Activated T-helper 1 cell treated with Interleukin-2 at 50 U/mL for 16 hours (primary cell): ENCODE measurements around the gene DGCR8.
A peak's percentile ranks its signal among the peaks of the same experiment; 100 is the strongest.

Experiments used
- DNase-seq: peaks from one replicate; pipeline ENCODE4 v3.0.0-alpha.2; 2020; ENCODE audit warnings: low read depth

Gene DGCR8

DNA sequence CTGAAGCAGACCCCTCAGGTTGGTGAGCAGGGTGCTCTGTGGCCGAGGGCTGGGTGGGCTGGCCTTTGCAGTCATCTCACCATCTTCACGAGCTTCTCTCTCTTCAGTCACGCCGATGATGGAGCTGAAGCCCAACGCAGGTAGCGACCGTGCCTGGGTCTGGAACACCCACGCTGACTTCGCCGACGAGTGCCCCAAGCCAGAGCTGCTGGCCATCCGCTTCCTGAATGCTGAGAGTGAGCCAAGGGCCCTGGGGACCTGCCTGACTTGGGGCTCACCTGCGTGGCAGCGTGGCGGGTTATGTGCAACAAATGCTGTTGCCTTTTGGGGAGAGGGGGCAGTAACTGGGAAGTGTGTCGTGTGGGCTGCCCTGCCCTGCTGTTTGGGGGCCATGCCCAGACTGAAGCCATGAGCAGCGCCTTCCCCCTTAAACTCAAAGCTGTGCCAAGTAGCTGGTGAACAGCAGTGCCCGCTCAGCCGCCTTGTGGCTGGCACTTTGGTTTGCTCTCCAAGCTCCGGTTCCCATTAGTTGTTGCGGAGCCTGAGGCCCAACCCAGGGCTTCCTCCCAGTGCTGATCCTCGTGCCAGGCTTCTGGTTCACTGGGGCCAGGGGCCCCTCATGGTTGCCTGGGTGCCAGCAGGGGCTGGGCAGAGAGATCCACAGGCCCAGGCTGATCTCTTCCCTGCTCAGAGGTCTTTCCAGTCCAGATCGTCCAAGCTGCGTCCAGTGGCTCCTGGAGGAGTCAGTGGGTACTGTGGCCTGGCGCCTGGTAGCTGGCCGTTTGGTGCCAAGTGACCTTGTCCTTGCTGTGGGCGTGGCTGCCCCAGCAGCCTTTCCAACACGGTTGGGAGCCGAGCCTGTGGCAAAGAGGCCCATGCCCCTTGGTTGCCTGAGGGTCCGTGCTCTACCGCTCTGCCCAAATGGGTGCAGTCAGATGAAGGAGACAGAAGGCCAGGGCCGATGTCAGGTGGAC is 45.4 kb downstream of the DGCR8 start:
- DNase-seq: no peak

DNA sequence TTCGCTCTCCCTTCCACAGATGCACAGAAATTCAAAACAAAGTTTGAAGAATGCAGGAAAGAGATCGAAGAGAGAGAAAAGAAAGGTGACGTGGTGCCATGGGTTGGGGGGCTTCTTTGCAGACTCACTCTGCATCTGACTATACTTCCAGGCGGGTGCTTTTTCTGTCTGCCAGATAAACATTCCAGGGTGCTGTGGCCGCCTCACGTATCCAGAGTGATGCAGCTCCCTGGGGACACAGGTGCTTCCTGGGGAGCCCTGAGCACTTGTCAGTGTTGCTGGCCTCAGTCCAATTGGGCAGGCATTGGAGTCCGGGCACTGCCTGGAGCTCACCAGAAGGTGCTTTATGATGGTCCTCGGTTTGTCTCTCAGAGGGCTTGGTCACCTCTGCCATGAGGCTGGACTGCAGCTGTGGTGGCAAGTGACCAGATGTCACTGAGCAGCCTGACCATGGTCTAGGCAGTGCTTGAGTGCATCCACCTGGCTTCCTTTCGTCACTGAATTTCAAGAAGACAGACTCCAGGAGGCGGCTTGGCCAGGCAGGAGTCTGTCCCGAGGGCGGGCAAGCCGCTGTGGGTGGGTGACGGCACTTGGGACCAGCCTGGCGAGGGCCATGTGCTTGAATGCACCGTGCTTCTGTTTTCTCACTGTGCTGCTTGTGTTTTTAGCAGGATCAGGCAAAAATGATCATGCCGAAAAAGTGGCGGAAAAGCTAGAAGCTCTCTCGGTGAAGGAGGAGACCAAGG is 46.4 kb downstream of the DGCR8 start:
- no peak for DNase-seq

DNA sequence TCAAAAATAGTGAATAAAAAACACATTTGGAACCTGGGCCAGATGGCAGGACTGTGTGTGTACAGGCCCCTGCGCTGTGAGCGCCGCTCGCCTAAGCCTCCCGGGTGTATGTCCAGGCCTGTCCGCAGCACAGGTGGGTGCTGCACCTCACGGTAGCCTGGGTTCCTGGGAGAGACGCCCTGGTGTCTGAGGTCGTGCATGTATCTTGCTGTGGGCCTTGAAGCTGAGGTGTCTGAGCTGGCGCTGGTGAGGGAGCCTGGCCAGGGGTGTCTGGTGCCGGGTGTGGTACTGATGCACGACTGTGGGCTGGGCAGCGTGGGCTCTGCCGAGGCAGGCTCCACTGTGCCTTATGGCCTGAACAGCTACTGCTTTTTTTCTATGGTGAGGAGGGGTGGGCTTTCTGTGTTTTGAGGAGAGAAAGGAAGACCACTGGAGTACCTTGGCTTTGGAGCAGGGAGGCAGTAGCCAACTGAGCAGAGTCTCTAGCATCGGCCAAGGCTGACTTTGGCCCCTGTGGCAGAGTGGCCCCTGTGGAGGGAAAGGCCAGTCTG is 47.4 kb downstream of the DGCR8 start:
- no peak for DNase-seq

DNA sequence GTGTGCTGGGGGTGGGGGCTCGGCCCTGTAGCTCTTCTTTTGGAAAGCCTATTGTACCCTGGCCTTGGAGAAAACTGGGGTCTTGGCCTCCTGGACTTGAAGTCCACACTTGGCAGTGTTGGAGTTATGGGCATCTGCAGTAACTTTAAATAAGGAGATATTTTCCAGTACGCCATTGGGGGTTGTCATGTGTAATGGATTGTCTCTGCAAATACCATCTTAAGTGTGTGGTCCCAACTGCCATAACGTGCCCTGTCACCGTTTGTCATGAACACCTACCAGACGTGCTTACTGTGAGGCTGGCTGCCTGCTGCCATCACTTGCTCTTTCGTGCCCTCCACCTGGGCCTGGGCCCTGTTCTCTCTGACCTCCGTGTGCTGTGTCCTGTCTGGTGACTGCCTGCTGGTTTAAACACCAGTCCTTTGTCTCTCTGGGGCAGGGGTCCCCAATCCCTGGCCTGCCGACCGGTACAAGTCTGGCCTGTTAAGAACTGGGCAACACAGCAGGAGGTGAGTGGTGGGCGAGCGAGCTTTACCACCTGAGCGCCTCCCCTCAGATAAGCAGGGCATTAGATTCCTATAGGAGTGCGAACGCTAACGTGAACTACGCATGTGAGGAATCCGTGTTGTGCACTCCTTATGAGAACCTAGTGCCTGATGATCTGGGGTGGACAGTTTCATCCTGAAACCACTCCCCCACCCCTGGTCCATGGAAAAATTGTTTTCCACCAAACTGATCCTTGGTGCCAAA is 48.0 kb downstream of the DGCR8 start:
- DNase-seq: no peak

DNA sequence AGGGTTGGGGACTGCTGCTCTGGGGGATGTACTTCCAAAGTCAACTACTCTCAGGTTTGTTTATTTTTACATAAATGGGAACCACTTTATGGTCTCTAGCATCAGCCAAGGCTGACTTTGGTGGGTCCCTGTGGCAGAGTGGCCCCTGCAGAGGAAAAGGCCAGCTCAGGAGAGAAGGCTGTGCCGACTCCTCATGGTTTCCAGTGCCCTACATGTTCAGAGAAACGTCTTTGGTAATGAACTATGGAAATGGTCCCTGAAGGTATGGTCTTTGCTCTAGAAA is 48.5 kb downstream of the DGCR8 start:
- DNase-seq: no peak

DNA sequence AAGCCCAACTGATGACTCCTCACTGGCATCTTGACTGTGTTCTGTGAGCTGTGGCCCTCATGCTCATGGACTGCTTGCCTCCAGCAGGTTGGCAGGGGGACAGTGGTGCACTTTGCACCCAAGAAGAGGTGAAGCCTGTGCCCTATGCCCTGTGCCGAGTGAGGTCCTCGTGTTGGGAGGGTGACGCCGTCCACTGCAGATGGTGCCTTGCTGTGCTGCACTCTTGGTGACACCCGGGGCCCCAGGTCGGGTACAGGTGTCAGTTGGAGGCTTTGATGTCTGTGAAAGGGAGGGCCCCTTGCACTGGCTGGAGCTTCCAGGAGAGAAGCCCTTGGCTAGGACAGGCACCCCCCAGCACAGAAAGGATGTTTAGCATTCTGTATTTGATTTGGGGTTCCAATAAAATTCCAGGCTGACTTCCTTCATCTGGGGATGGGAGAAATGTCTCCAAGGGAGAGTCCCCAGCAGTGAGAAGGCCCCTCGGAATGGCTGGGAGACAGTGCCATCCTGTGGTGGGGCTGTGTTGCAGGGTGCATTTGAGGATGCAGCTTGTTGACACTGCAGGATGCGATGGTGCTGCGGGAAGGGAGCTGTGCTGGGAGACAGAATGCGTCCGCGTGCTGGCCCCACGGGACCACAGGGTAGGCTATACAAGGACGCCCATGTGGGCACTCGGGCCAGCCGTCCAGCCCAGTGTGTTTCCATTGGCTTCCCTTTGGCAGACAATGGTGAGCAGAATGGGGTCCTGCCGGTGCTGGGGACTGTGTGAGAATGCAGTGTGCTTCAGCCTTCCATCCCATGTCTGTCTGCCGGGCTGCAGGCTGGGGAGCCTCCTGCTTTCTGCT is 49.1 kb downstream of the DGCR8 start:
- peak; percentile 26 for DNase-seq

DNA sequence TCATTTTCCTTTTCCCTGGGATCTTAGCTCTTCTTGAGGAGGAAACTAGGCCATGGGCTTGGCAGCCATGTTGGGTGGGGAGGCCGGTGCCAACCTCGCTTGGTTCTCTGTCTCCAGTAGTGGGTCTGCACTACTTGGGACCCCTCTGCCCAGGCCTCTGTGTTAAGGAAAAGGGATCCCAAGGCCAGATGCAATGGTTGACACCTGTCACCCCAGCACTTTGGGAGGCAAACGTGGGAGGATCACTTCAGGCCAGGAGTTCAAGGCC is 49.6 kb downstream of the DGCR8 start:
- no peak for DNase-seq

DNA sequence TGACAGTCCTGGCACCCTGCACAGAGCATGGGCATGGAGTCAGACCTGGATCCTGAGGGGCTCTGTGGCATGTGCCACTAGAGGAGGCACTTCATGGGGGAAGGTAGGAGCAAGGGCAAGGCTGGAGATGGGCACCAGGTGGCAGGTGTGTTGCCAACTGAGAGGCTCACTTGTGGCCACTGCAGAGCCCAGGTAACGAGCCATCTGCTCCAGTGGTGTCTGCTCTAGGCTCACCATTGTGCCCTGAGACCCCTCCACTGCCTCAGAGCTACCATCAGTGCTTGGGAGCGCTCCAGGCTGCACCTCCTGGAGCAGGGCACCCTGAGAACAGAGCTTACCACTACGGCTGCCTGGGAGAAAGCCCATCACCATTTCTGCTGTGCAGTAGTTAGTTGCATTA is 50.3 kb downstream of the DGCR8 start:
- DNase-seq: no peak

DNA sequence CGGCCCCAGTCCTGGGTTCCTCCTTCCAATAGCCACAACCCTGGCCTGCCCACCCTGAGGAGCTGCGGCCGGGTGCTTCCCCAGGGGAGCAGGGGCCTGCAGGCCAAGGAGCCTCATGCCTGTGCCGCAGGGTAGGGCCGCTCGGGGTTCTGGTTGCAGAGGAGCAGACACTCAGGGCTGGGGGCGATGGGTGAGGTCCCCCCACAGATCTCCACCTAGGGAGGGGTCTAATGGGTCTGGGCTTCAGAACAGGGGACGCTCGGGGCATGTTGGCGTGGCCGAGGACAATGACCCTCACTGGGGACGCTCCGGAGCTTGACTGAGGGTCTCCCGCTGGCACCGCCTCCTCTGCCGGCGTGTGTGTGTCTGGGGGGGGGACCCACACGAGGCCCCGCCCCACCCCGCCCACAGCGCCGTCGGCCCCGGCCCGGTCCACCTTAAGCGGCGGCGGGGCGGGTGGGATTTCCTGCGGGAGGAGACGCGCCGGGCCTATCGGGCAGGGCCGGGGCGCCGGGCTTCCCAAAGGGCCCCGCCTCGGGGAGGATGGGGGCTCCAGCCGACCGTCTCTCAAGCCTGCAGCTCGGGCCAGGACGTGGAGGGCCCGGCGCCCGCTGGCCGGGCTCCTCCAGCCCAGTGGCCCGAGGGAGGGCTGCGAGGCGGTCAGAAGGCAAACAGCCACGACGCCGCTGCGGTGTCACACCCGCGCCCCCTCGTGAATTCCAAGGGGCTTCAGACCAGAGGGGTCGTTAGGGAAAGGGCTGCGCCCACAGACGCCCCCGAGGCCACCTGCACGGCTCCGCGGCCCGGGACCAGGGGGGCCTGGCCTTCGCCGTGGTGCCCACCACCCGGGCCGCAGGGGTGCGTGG is 50.9 kb downstream of the DGCR8 start:
- DNase-seq: peak; percentile 75

DNA sequence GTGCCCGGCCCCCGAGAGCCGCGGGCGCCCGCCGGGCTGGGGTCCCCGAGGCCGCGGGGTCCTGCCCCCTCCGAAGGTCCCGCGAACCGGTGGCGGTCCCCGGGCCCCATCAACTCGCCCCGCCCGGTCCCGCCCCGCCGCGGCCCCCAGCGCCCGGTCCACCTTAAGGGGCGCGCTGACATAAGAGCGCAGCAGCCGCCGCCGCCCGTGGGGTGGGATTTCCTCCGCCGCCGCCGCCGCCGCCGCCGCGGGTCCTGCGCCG is 51.5 kb downstream of the DGCR8 start, which contains the start of gene ZDHHC8:
Gene ZDHHC8, plus strand, starts transcription at position 208 of the 262 bp plus-strand sequence. CDS start 144 bp downstream, outside the sequence.
- peak; percentile 31 for DNase-seq

DNA sequence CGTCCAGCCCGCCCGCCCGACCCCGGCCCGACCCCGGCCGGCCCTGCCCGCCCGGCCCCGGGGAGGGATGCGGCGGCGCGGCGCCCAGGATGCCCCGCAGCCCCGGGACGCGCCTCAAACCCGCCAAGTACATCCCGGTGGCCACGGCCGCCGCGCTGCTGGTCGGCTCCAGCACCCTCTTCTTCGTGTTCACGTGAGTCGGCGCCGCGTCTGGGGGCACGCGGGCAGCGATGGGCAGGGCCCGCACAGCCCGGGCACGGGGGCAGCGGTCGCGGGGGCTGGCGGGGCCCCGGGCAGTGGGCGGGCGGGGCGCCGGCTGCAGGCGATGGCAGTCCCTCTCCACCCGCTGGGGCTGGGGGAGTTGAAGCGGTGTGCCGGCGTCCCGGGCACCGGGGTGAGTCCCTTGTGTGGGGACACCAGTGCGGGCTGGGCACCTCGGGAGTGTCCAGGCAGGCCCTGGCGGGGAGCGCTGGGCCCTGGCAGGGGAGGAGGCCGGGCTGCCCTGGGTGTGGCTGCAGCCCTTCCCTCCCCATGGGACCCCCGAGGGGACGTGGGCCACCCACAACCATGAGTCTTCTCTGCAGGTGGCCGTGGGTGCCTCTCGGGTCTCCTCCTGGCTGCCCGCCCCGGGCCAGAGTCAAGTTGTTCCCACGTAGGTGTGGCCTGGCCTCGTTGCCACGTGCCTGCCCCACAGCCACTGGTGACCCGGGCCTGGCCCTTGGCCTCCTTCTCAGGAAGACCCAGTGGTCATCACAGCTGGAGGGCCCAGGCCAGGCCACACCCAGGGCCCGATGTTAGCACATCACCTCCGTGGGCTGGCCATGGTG is 52.0 kb downstream of the DGCR8 start:
- DNase-seq: no peak

DNA sequence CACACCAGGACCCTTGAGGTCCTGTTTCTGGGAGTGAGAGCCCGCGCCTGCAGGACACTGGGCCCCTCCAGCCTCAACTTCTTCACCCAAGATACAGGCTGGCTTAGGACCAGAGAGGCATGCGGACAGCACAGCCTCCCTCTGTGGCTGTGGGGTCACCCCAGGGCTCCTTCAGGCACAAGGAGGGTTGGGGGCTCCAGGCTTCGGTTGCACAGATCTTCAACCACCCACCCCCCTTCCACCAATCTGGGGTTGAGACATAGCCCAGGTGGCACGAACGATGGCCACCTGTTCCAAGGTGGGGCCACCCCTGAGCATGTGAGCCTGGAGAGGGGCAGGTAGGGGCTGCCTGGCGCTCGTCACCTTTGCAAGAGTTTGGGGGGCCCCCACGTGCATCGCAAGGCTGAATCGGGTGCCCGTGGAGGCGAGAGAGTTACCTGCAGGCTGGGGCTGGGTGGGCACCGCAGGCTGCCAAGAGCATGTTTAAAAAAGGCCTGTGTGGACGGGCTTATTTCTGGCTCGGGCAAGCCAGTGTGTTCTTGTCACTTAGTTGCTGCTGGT is 52.7 kb downstream of the DGCR8 start:
- DNase-seq: no peak

DNA sequence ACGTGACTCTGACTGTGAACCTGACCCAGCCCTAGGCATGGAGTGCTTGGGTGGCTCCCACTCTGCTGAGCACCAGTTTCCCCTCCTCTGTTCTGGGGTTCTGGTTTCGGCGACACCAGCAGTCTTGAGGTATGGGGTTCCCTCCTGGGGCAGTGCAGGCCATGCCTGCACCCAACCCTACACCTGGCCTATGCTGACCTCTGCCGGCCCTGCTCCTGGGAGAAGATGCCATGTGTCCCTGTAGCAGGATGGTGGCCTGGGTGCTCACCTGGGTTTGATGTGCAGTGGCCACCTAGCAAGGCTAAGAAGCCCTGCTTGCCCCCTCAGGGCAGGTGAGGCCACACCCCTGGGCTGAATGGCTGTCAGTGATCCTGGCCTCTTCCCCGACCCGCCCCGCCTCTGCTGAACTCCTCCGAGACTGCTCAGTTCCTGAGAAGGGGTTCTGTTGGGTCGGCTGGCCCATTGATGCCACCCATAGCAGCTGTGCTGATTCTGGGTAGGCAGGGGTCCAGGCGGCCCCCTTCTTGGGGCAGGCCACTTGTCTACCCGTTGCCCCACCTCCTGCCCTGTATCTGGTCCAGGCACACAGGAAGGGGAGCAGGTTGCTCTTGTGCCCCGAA is 54.0 kb downstream of the DGCR8 start:
- no peak for DNase-seq

DNA sequence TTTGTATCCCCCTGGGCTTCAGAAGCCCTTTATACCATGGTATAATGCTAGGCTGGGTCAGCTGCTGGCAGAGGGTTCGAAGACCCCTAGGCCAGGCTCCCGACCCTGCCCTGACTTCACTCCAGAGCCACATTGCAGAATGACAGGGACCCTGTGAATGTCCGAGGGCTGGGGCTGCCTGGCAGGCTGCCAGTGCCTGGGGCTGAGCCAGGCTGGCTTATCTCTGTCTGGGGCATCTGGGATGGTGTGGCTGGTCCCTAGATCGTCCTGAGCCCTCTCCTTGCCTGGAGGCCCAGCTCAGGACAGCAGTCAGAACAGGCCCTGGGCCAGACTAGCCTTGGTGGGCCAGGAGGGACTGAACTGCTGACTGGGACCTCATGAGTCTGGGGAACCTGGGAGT is 55.2 kb downstream of the DGCR8 start:
- DNase-seq: no peak

DNA sequence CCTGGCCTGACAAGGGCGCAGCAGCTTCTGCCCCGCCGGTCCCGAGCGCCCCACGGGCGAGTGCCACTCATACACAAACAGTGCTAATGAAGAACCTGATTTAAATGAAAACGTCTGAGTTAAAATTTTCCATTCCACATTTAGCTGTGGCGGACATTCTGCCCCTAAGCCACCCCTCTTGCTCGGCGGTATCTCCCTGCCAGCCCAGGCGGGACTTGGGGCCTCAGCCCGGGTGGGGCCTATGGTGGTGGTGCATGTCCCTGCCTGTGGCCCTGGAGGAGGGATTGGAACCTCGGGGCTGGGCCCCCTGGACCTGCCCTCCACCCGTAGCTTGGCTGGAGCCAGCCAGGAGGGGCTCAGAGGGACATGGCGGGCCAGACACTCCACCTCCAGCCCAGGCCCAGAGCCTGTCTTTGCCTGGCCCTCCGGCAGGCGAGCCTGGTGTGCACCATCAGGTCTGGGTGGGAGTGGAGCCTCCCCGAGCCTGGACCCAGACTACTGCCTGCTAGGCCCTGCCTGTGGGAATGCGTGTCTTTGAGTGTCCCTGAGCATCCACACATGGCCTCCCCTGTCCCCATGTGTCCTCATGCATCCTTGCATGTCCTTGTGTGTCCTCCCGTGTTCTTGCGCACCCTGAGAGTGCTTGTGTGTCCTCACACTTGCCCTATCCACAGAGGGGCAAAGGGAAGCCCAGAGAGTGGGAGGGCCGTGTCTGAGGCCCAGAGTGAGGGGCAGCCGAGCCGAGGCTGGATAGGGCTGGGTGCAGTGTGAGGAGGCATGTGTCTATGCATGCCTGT is 56.0 kb downstream of the DGCR8 start:
- DNase-seq: no peak

DNA sequence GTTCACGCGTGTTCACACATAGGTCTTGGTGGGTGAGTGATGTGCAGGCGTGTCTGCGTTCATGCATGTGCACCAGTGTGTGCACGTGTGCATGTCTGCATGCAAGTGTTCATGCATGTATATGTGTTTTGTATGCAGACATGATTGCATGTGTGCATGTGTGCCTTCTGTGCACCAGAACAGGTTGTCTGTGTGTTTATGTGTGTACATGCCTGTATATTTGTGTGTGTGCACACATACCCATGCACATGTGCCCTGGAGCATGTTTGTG is 56.5 kb downstream of the DGCR8 start:
- DNase-seq: no peak

DNA sequence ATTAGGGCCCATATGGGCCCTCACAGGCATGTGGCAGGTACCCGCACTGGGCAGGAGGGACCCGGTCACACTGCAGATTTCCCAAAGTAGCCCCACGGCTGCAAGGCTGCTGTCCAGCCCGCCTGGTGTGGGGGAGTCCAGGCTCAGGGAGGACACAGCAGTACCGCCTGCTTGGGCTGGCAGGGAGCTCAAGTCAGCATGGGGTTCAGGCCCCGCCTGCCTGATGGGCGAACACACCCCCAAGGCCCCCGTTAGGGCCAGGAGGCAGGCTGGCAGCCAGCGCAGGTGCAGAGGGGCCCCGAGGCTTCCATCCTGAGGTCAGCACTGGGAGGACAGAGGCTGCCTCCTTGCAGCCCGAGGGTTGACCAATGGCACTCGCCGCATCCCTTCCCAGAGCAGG is 57.1 kb downstream of the DGCR8 start:
- no peak for DNase-seq

DNA sequence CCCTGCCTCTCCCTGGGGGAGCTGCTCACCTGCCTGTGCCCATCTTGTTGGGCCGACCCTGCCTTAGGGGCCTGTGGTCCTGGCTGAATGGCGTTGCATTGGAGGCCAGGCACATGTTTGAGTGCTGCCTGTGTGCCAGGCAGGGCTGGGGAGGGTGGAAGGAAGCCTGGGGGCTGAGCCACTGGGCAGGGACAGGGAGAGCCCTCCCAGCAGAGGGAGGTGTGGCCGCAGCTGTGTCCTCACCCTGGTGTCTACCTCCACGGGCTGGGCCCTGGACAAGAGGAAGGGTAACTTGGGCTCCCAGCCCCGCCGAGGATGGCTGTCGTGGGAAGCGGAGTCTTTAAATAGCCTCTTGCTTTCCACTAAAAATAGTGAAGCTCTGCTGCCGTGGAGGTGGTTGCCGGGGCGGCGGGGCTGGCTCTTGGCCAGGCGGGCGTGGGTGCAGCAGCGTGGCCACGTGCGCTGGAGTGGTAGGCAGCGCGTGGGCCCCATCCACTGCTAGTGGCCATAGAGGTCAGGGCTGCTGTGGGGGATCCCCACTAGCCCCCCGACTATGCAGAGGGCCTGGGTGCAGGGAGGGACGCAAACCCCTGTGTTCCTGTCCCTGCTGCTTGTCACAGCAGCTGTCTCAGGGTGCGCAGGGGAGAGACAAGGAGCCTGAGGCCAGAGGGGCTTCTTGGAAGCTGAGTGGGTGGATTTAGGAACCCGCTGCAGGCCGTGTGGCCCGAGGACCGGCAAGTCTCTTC is 57.8 kb downstream of the DGCR8 start:
- no peak for DNase-seq
